T-cell (primary cell): ENCODE results near the gene ZCCHC3. TPM values are rescaled to one million over a fixed set of nuclear protein-coding genes. Genes with fewer than 3 reads are reported as not detected.

ENCODE experiments used
- ATAC-seq, 4 experiments: fragments of 200-7000 bp in 3 of 4; fragments of 150-1000 bp in 1 of 4; cut with Tn5 transposase; replicated peaks in 1 of 4; 1 replicate in 3 of 4; 2 replicates in 1 of 4; pipeline ENCODE4 v1.10.0; 2021; ENCODE audit warnings: moderate library complexity in 3 of 4, mild to moderate bottlenecking in 2 of 4, moderate number of reproducible peaks in 1 of 4
- CTCF ChIA-PET, 2 donors: fragments of 300-600 bp; sonication (Branson Sonifier 250); formaldehyde crosslinking; loops; one replicate each; lab custom pipeline; 2022; ENCODE audit warnings: antibody characterized with exemption in 2 of 2; lab: Charles Lee
- POLR2A ChIA-PET, 2 donors: fragments of 300-600 bp; sonication (Branson Sonifier 250); formaldehyde crosslinking; loops; one replicate each; lab custom pipeline; 2022; ENCODE audit warnings: antibody characterized with exemption in 2 of 2; lab: Charles Lee
- DNase-seq, 35 experiments: peaks; one replicate each; pipeline versions ENCODE4 v3.0.0 to v3.0.0-alpha.2; 2013 to 2023
- H3K27ac ChIP-seq: one replicate; pipeline ENCODE4 v1.5.1; 2013; ENCODE audit warnings: low read length
- H3K27me3 ChIP-seq, 2 experiments: replicated peaks in 1 of 2; 1 replicate in 1 of 2; 2 replicates in 1 of 2; pipeline versions ENCODE4 v1.6.1 to v1.7.0; 2013; ENCODE audit warnings: low read length in 1 of 2, mixed read lengths in 1 of 2; ENCODE audit not compliant: control insufficient read depth in 2 of 2, insufficient read depth in 2 of 2; ENCODE audit errors: extremely low read depth in 1 of 2
- H3K36me3 ChIP-seq, 2 donors: 1 replicate in 1 of 2; 2 replicates in 1 of 2; pipeline versions ENCODE4 v1.6.1 to v1.7.0; 2013; ENCODE audit warnings: low read length in 1 of 2; ENCODE audit not compliant: control insufficient read depth in 2 of 2, insufficient read depth in 1 of 2; ENCODE audit errors: extremely low read depth in 1 of 2
- H3K4me1 ChIP-seq, 2 experiments: 1 replicate in 1 of 2; 2 replicates in 1 of 2; pipeline versions ENCODE4 v1.6.1 to v1.7.0; 2013; ENCODE audit warnings: low read length in 2 of 2, mixed read lengths in 1 of 2; ENCODE audit not compliant: insufficient read depth in 2 of 2, control insufficient read depth in 1 of 2; ENCODE audit errors: extremely low read depth in 1 of 2
- H3K4me3 ChIP-seq, 2 donors: 1 replicate in 1 of 2; 2 replicates in 1 of 2; pipeline versions ENCODE4 v1.5.1 to v1.7.0; 2013; ENCODE audit warnings: mild to moderate bottlenecking in 2 of 2, low read length in 1 of 2, moderate library complexity in 1 of 2; ENCODE audit not compliant: control insufficient read depth in 1 of 2; ENCODE audit errors: extremely low read depth in 1 of 2
- H3K9me3 ChIP-seq: 2 replicates; pipeline ENCODE4 v1.7.0; 2013
- H3K27ac Mint-ChIP-seq, 2 donors: one replicate each; pipeline ENCODE4 v1.8.0; 2020 to 2021; ENCODE audit warnings: mild to moderate bottlenecking in 2 of 2, mixed read lengths in 2 of 2
- H3K27me3 Mint-ChIP-seq, 2 donors: one replicate each; pipeline ENCODE4 v1.8.0; 2021 to 2022; ENCODE audit warnings: mixed read lengths in 2 of 2
- H3K36me3 Mint-ChIP-seq: one replicate; pipeline ENCODE4 v1.8.0; 2021; ENCODE audit warnings: mixed read lengths
- H3K4me1 Mint-ChIP-seq, 3 donors: one replicate each; pipeline ENCODE4 v1.8.0; 2020 to 2022; ENCODE audit warnings: mixed read lengths in 3 of 3, mild to moderate bottlenecking in 1 of 3
- H3K4me3 Mint-ChIP-seq, 3 donors: one replicate each; pipeline ENCODE4 v1.8.0; 2020 to 2022; ENCODE audit warnings: mild to moderate bottlenecking in 3 of 3, mixed read lengths in 3 of 3, moderate library complexity in 3 of 3
- H3K9me3 Mint-ChIP-seq, 3 donors: one replicate each; pipeline ENCODE4 v1.8.0; 2020 to 2022; ENCODE audit warnings: mixed read lengths in 3 of 3
- WGBS: methylation state at CpG from one replicate; pipeline ENCODE4 v1.1.5; 2013; ENCODE audit warnings: missing lambda C conversion rate; ENCODE audit not compliant: insufficient coverage; 5-methylcytosine and 5-hydroxymethylcytosine counted together
- total RNA-seq, 35 experiments: library from RNA in 6 of 35; stranded (reverse) in 6 of 35; fragments of 120-200 nt in 1 of 35; gene quantifications; one replicate each; pipeline versions ENCODE4 v1.2.1 to v1.2.4 and lab custom pipeline; 2013 to 2026

Gene ZCCHC3
- total RNA-seq, 5 donors from 2014 or later (not counting 1 experiment from before 2014, with no cell fraction given), result 16.7 to 30.2 (median 27.3) TPM

DNA sequence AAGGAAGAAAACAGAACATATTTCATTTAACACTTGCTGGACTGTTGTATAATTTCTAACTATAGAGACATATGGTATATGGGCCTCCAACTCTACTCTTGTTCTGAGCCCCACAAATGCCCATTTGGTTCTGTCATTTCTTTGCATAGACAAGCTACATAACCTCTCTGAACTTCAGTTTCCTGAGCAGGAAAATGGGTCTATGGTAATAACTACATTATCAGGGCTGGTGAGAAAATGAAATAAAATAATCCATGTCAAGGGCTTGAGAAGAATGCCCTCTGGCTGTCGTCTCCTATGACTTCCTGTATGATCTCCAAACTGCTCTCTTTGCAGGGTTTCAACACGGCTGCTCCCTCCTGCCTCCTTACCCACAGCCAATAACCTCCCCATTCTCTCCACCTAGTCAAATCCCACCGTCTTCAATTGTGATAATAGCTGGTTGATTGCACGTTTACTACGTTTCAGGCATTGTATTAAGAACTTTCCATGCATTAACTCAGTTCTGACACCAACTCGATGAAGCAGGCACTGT lies 12.0 kb downstream of the ZCCHC3 start:
- peaks cover 0 to 9% of the 10 kb centered on the region in 2 experiments for H3K4me1 ChIP-seq
- Mint-ChIP-seq H3K27me3 (no peaks in the 10 kb centered on the region), H3K27ac (peak overlapping the region; percentile 8 to 62), H3K36me3 (no peaks in the 10 kb centered on the region), H3K9me3 (no peaks in the 10 kb centered on the region), H3K4me3 (peak overlapping the region in 2 of 3 donors; percentile 34 to 83), H3K4me1 (peaks cover 15% of the 10 kb centered on the region in 3 donors)
- no peaks in the 10 kb centered on the region for H3K36me3 ChIP-seq
- ChIA-PET POLR2A (no interaction called here), CTCF (no interaction called here)
- WGBS, result 67% methylated on average over 5 of the region's 6 CpGs
- H3K27ac ChIP-seq, result no peak overlapping the region
- peaks cover 0 to 5% of the 10 kb centered on the region in 2 experiments for H3K27me3 ChIP-seq
- H3K9me3 ChIP-seq, result no peaks in the 10 kb centered on the region
- DNase-seq (no peak), ATAC-seq (no peak)
- H3K4me3 ChIP-seq, result no peak overlapping the region

DNA sequence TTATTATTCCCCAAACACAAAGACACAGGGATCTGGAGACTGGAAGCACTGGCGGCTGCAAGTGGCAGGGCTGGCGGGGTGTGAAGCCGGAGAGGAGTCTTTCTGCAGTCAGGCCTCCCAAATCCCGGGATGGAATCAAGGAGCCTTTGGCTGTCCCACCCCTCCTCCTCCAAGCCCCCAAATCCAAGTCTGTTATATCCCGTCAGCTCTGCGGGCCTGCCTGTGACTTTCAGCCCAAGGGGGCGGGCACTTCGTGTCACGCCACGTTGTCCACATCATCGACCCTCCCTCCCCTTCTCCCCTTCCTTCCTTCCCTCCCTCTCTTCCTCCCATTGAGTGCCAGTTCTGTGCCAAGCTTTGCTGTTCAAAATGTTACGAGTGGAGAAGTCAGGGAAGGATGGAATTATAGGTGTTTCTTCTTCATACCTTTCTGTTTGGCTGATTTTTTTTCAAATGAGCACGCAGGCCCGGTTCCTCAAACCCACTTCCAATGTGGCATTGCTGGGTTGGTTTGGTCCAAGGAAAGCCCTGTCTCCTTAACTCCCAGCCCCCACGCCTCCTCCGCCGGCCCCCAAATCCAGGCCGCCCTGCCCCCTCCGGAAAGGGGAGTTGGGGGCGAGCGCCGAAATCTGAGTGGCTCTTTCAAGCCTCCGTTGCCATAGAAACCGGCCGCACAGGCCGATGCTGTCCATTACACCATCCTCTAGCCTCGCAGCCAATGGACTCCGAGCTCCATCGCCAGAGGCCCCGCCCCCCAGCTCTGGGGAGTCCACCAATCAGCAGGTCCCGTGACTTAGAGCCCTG lies 12.7 kb downstream of the ZCCHC3 start:
- Histone ChIP-seq H3K9me3 (no peaks in the 10 kb centered on the region), H3K4me1 (peaks cover 0 to 9% of the 10 kb centered on the region in 2 experiments), H3K36me3 (no peaks in the 10 kb centered on the region), H3K27me3 (peaks cover 0 to 5% of the 10 kb centered on the region in 2 experiments), H3K27ac (no peak overlapping the region), H3K4me3 (peak overlapping the region; percentile 29 to 31)
- H3K9me3 Mint-ChIP-seq, result no peaks in the 10 kb centered on the region
- ATAC-seq, result peak; percentile 93 to 100 (median 98)
- H3K27ac Mint-ChIP-seq, result peak overlapping the region in 1 of 2 donors; percentile 62
- CTCF ChIA-PET, result interaction anchor here in 1 of 2 donors (0.6 to 0.7 kb wide), 2 partner anchors 43 to 45 kb away, joined by 3 read pairs; no protein-coding TSS in a partner anchor
- POLR2A ChIA-PET, result interaction anchor here in 1 of 2 donors (0.5 to 0.7 kb wide), 2 partner anchors 13 to 15 kb away, joined by 4 to 6 read pairs; partner anchors contain the start of gene ZCCHC3
- 31% methylated on average over 10 of the region's 31 CpGs for WGBS
- H3K4me3 Mint-ChIP-seq, result peak overlapping the region; percentile 70 to 83 (median 72)
- no peaks in the 10 kb centered on the region for H3K27me3 Mint-ChIP-seq
- H3K4me1 Mint-ChIP-seq, result peaks cover 15% of the 10 kb centered on the region in 3 donors
- peak; percentile 45 to 87 (median 72) for DNase-seq
- no peaks in the 10 kb centered on the region for H3K36me3 Mint-ChIP-seq

DNA sequence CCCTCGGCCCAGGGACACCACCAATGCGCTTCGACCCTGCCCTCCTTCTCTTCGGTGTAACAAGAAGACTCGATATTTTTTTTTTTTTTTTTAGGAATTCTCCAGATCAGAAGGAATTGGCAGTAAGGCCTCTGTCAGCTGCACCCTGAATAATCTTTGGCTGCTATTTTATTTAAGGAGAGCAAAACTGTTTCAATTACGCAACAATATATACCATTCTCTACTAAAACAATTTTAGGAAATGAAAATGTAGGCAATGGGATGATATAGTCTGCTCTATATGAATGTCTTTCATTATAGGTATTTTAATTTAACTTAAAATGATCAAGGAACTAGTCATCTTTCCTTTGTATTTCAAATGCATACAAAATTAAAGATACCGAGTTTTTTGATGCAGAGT lies 13.3 kb downstream of the ZCCHC3 start:
- H3K4me1 Mint-ChIP-seq, result peaks cover 15% of the 10 kb centered on the region in 3 donors
- ChIA-PET POLR2A (interaction anchor here in 1 of 2 donors (0.7 kb wide), 1 partner anchor 13 kb away, joined by 6 read pairs; the partner anchor contains the start of gene ZCCHC3), CTCF (interaction anchor here in 1 of 2 donors (0.6 to 0.7 kb wide), 2 partner anchors 44 to 46 kb away, joined by 3 read pairs; no protein-coding TSS in a partner anchor)
- Histone ChIP-seq H3K4me1 (peaks cover 0 to 9% of the 10 kb centered on the region in 2 experiments), H3K36me3 (no peaks in the 10 kb centered on the region), H3K27me3 (peaks cover 0 to 5% of the 10 kb centered on the region in 2 experiments), H3K27ac (no peak overlapping the region), H3K9me3 (no peaks in the 10 kb centered on the region), H3K4me3 (peak overlapping the region; percentile 29 to 31)
- DNase-seq (no peak), ATAC-seq (no peak)
- H3K9me3 Mint-ChIP-seq, result no peaks in the 10 kb centered on the region
- H3K27me3 Mint-ChIP-seq, result no peaks in the 10 kb centered on the region
- H3K4me3 Mint-ChIP-seq, result peak overlapping the region; percentile 70 to 83 (median 72)
- H3K27ac Mint-ChIP-seq, result peak overlapping the region in 1 of 2 donors; percentile 28
- WGBS, result 20% methylated on average over 1 of the region's 7 CpGs
- H3K36me3 Mint-ChIP-seq, result no peaks in the 10 kb centered on the region

DNA sequence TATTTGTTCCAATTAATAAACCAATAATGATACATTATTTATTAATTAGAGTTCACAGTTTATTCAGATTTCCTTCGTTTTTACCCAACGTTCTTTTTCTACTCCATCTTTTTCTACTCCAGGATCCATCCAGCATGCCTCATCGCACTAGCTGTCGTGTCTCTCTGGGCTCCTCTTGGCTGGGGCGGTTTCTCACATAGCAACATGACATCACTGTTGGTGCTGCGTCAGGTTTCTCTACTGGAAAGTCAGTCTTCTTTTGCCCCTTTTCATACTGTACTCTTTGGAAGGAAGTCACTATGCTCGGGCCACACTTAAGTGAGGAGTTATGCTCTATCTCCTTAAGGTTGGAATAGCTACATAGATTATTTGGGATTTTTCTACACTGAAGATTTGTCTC lies 14.2 kb downstream of the ZCCHC3 start:
- no peaks in the 10 kb centered on the region for H3K27me3 Mint-ChIP-seq
- no peak overlapping the region for H3K27ac ChIP-seq
- no peaks in the 10 kb centered on the region for H3K36me3 ChIP-seq
- H3K4me3 ChIP-seq, result no peak overlapping the region
- POLR2A ChIA-PET, result no interaction called here
- no peaks in the 10 kb centered on the region for H3K9me3 ChIP-seq
- H3K27ac Mint-ChIP-seq, result no peak overlapping the region
- no peak overlapping the region for H3K4me3 Mint-ChIP-seq
- DNase-seq (no peak), ATAC-seq (no peak)
- H3K4me1 Mint-ChIP-seq, result peaks cover 15% of the 10 kb centered on the region in 3 donors
- no CpG with 5 or more reads among the region's 7 CpGs for WGBS
- peaks cover 0 to 5% of the 10 kb centered on the region in 2 experiments for H3K27me3 ChIP-seq
- CTCF ChIA-PET, result interaction anchor here in 1 of 2 donors (0.6 to 1.4 kb wide), 2 partner anchors 11 to 17 kb away, joined by 4 to 7 read pairs; no protein-coding TSS in a partner anchor
- peaks cover 4% of the 10 kb centered on the region for H3K36me3 Mint-ChIP-seq
- H3K4me1 ChIP-seq, result peaks cover 0 to 9% of the 10 kb centered on the region in 2 experiments
- no peaks in the 10 kb centered on the region for H3K9me3 Mint-ChIP-seq

DNA sequence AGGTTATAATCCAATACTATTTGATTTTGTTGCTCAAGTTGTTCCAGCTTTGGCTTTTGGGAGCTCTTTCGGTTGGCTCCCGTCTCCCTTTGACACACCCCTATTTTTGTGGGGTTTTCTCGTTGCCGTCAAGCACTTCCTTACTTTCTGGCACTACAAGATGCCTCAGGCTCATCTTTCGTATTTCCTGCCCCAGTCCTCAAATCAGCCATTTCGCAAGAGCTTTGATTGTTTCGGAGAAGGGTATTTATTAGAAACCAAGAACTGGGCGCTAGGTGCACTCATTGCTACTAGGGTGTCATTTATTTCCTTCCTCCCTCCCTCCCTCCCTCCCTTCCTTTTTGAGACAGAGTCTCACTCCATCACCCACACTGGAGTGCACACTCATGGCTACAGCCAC lies 14.7 kb downstream of the ZCCHC3 start:
- H3K9me3 Mint-ChIP-seq, result no peaks in the 10 kb centered on the region
- Histone ChIP-seq H3K27ac (no peak overlapping the region), H3K27me3 (peaks cover 0 to 5% of the 10 kb centered on the region in 2 experiments), H3K9me3 (no peaks in the 10 kb centered on the region), H3K36me3 (no peaks in the 10 kb centered on the region), H3K4me3 (no peak overlapping the region), H3K4me1 (peaks cover 0 to 9% of the 10 kb centered on the region in 2 experiments)
- ATAC-seq (no peak), DNase-seq (no peak)
- H3K4me3 Mint-ChIP-seq, result no peak overlapping the region
- H3K27me3 Mint-ChIP-seq, result no peaks in the 10 kb centered on the region
- no peak overlapping the region for H3K27ac Mint-ChIP-seq
- ChIA-PET POLR2A (no interaction called here), CTCF (interaction anchor here in 1 of 2 donors (0.6 to 1.4 kb wide), 2 partner anchors 12 to 17 kb away, joined by 4 to 7 read pairs; no protein-coding TSS in a partner anchor)
- WGBS, result 70% methylated on average over 2 of the region's 8 CpGs
- peaks cover 4% of the 10 kb centered on the region for H3K36me3 Mint-ChIP-seq
- peaks cover 15% of the 10 kb centered on the region in 3 donors for H3K4me1 Mint-ChIP-seq

DNA sequence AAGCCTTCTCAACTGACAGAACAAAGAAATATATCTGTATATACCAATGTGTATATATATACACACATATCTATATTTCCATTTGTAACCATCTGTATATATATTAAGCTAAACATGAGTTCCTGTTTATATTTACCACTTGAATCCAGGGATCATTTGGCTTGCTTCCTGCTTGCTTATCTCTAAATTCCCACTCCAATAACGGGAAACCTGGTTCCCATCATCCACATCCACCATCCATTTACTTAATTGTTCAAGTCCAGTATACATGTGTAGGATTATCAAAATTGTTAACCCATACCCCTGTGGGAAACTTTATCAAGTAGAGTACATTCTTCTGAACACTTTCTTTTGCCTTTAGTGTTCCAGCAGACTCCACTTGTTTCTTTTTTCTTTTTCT lies 15.5 kb downstream of the ZCCHC3 start:
- H3K36me3 Mint-ChIP-seq, result peaks cover 4% of the 10 kb centered on the region

More for the DNA sequence above, 15.5 kb downstream of the ZCCHC3 start:
- Mint-ChIP-seq H3K27ac (no peak overlapping the region), H3K9me3 (no peaks in the 10 kb centered on the region), H3K4me1 (peaks cover 15% of the 10 kb centered on the region in 3 donors), H3K27me3 (no peaks in the 10 kb centered on the region), H3K4me3 (no peak overlapping the region)
- POLR2A ChIA-PET, result interaction anchor here in 1 of 2 donors (0.6 kb wide), 1 partner anchor 44 kb away, joined by 4 read pairs; no protein-coding TSS in a partner anchor
- no peak for ATAC-seq
- Histone ChIP-seq H3K27me3 (peaks cover 0 to 5% of the 10 kb centered on the region in 2 experiments), H3K4me3 (no peak overlapping the region), H3K36me3 (no peaks in the 10 kb centered on the region), H3K9me3 (no peaks in the 10 kb centered on the region), H3K27ac (no peak overlapping the region), H3K4me1 (peaks cover 0 to 9% of the 10 kb centered on the region in 2 experiments)
- 100% methylated on average over 1 of the region's 1 CpG for WGBS
- no peak for DNase-seq
- CTCF ChIA-PET, result interaction anchor here in 1 of 2 donors (1.4 kb wide), 1 partner anchor 13 kb away, joined by 4 read pairs; no protein-coding TSS in a partner anchor
